Measurements from ENCODE around the gene AKAP8L.

The AKAP8L gene

GRCh38 chr19:15445807-15446376 lies 27.1 kb upstream of the AKAP8L start:
- no peak for TF ChIP-seq CTCF (IDR thresholded peaks at IDR 0.05; ENCODE audit: borderline replicate concordance, insufficient read depth, low read depth, low read length)
- H3K4me3 ChIP-seq (ENCODE audit: low read depth, low read length) = no peak overlapping the region

GRCh38 chr19:15445227-15445605 lies 26.4 kb upstream of the AKAP8L start:
- no peak for TF ChIP-seq CTCF (IDR thresholded peaks at IDR 0.05; ENCODE audit: borderline replicate concordance, insufficient read depth, low read depth, low read length)
- H3K4me3 ChIP-seq (ENCODE audit: low read depth, low read length) = no peak overlapping the region

- TF ChIP-seq CTCF (IDR thresholded peaks at IDR 0.05; ENCODE audit: borderline replicate concordance, insufficient read depth, low read depth, low read length) = no peak
- H3K4me3 ChIP-seq (ENCODE audit: low read depth, low read length) = no peak overlapping the region
These were observed 25.9 kb upstream of the AKAP8L start for GRCh38 chr19:15444505-15445226.

GRCh38 chr19:15443838-15444237 lies 25.1 kb upstream of the AKAP8L start:
- TF ChIP-seq CTCF (IDR thresholded peaks at IDR 0.05; ENCODE audit: borderline replicate concordance, insufficient read depth, low read depth, low read length) = no peak
- no peak overlapping the region for H3K4me3 ChIP-seq (ENCODE audit: low read depth, low read length)

- no peak for TF ChIP-seq CTCF (IDR thresholded peaks at IDR 0.05; ENCODE audit: borderline replicate concordance, insufficient read depth, low read depth, low read length)
- no peak overlapping the region for H3K4me3 ChIP-seq (ENCODE audit: low read depth, low read length)
These were observed 24.5 kb upstream of the AKAP8L start for GRCh38 chr19:15443325-15443724.

GRCh38 chr19:15442142-15442920 lies 23.5 kb upstream of the AKAP8L start:
- no peak for TF ChIP-seq CTCF (IDR thresholded peaks at IDR 0.05; ENCODE audit: borderline replicate concordance, insufficient read depth, low read depth, low read length)
- H3K4me3 ChIP-seq (ENCODE audit: low read depth, low read length) = no peak overlapping the region
